Dermis blood vessel endothelial cell (primary cell): ENCODE results near the gene ZNF600. TPM values are rescaled to one million over a fixed set of nuclear protein-coding genes. Genes with fewer than 3 reads are reported as not detected.
"Not testable (repeated sequence)": the region's sequence is repeated elsewhere in the genome, so short reads cannot be mapped to it uniquely, and the experiment has no call there.

ENCODE experiments used
- DNase-seq: peaks from one replicate; pipeline ENCODE4 v3.0.0; 2010
- total RNA-seq: library from RNA; depleted of rRNA; stranded (reverse); fragments of >200 nt; gene quantifications from 2 replicates; pipeline ENCODE4 v1.2.3, GENCODE V29; 2014

The ZNF600 gene
- total RNA-seq: 4.1 and 5.4 TPM in 2 replicates

- peak; percentile 67 for DNase-seq
Observed at GRCh38 chr19:52786464-52787354, at the start of gene ZNF600. ZNF600 (minus strand) TSS chr19:52786791; CDS start chr19:52778888, 7,903 bp downstream.

- DNase-seq: not testable (repeated sequence)
Observed at GRCh38 chr19:52834289-52834688, 47.7 kb upstream of the ZNF600 start.

- not testable (repeated sequence) for DNase-seq
Observed at GRCh38 chr19:52833541-52833940, 47.0 kb upstream of the ZNF600 start.

GRCh38 chr19:52829866-52830265, 43.3 kb upstream of the ZNF600 start:
- DNase-seq: not testable (repeated sequence)

GRCh38 chr19:52825765-52826164, 39.2 kb upstream of the ZNF600 start:
- DNase-seq: no peak

GRCh38 chr19:52823676-52824075, 37.1 kb upstream of the ZNF600 start:
- no peak for DNase-seq

- DNase-seq: peak; percentile 49
Observed at GRCh38 chr19:52821204-52821960, 34.8 kb upstream of the ZNF600 start, which contains the start of gene ZNF28. ZNF28 (minus strand) TSS chr19:52821633; CDS start chr19:52817958, 3,675 bp downstream.

GRCh38 chr19:52820472-52821203, 34.0 kb upstream of the ZNF600 start:
- DNase-seq: peak; percentile 45

GRCh38 chr19:52809801-52810200, 23.2 kb upstream of the ZNF600 start:
- DNase-seq: no peak

- DNase-seq: not testable (repeated sequence)
Observed at GRCh38 chr19:52799950-52800640, 13.5 kb upstream of the ZNF600 start.

GRCh38 chr19:52789440-52789839, 2.8 kb upstream of the ZNF600 start:
- no peak for DNase-seq

- peak; percentile 1 for DNase-seq
Observed at GRCh38 chr19:52786078-52786463, 520 bp downstream of the ZNF600 start.

- DNase-seq: no peak
Observed at GRCh38 chr19:52785506-52785905, 1.1 kb downstream of the ZNF600 start.

- not testable (repeated sequence) for DNase-seq
Observed at GRCh38 chr19:52782864-52783263, 3.7 kb downstream of the ZNF600 start.

GRCh38 chr19:52778811-52779210, 7.8 kb downstream of the ZNF600 start:
- no peak for DNase-seq

- DNase-seq: not testable (repeated sequence)
Observed at GRCh38 chr19:52756447-52756846, 30.1 kb downstream of the ZNF600 start.

- DNase-seq: no peak
Observed at GRCh38 chr19:52749780-52750179, 36.8 kb downstream of the ZNF600 start.

- peak; percentile 72 for DNase-seq
Observed at GRCh38 chr19:52748336-52748950, 38.1 kb downstream of the ZNF600 start.

- DNase-seq: peak; percentile 10
Observed at GRCh38 chr19:52745919-52746318, 40.7 kb downstream of the ZNF600 start.

GRCh38 chr19:52743091-52743490, 43.5 kb downstream of the ZNF600 start:
- no peak for DNase-seq

GRCh38 chr19:52742516-52742915, 44.1 kb downstream of the ZNF600 start:
- no peak for DNase-seq
